A549 (cell line): Measurements from ENCODE around the gene CRYBA1. TPM values are rescaled to one million over a fixed set of nuclear protein-coding genes. Genes with fewer than 3 reads are reported as not detected.
A peak's percentile ranks its signal among the peaks of the same experiment; 100 is the strongest.

Source experiments
- ATAC-seq, 2 experiments: fragments of 200-7000 bp in 1 of 2; fragments of >200 bp in 1 of 2; cut with Nextera tagmentation in 1 of 2; cut with Tn5 transposase in 1 of 2; 3 replicates each; pipeline versions ENCODE4 v1.8.0 to v1.9.1; 2018 to 2020; ENCODE audit warnings: mild to moderate bottlenecking in 1 of 2, moderate library complexity in 1 of 2
- CTCF ChIA-PET: fragments of 300-600 bp; sonication (Branson Sonifier 250); formaldehyde crosslinking; extraction: SDS; loops from one replicate; lab custom pipeline; 2021; ENCODE audit warnings: antibody characterized with exemption, inconsistent platforms; lab: Yijun Ruan, JAX
- POLR2A ChIA-PET: fragments of 350-600 bp; formaldehyde crosslinking; extraction: SDS; loops from one replicate; lab custom pipeline; 2021; ENCODE audit warnings: antibody characterized with exemption, inconsistent platforms; lab: Yijun Ruan, JAX
- DNase-seq, 2 experiments: peaks; one replicate each; pipeline versions ENCODE4 v3.0.0 to v3.0.0-alpha.2; 2011 to 2016; ENCODE audit warnings: low read depth in 1 of 2, low spot score in 1 of 2
- FAIRE-seq: peaks from 2 replicates; lab custom pipeline; 2011; peaks lifted over from hg19 to GRCh38; lab: Jason Lieb, UNC
- H3K27ac ChIP-seq, 2 experiments: fragments of >200 bp; sonication (Bioruptor Twin); formaldehyde crosslinking; 3 replicates each; pipeline ENCODE4 v1.5.1; 2016 to 2017
- H3K4me1 ChIP-seq: fragments of >200 bp; sonication (Bioruptor Twin); formaldehyde crosslinking; 3 replicates; pipeline ENCODE4 v1.6.1; 2016
- H3K4me2 ChIP-seq: fragments of >200 bp; sonication (Bioruptor Twin); formaldehyde crosslinking; 3 replicates; pipeline ENCODE4 v1.6.1; 2016
- H3K4me3 ChIP-seq: fragments of >200 bp; sonication (Bioruptor Twin); formaldehyde crosslinking; 3 replicates; pipeline ENCODE4 v1.5.1; 2016
- H3K9me3 ChIP-seq: fragments of >200 bp; sonication (Bioruptor Twin); formaldehyde crosslinking; 3 replicates; pipeline ENCODE4 v1.6.1; 2016
- CEBPB ChIP-seq, 2 experiments: fragments of >200 bp in 1 of 2; sonication (Bioruptor Twin) in 1 of 2; formaldehyde crosslinking in 1 of 2; IDR thresholded peaks; 2 replicates each; pipeline ENCODE4 v1.6.1; 2012 to 2016
- CHD4 ChIP-seq: fragments of 200-600 bp; sonication (generic); IDR thresholded peaks from 2 replicates; pipeline ENCODE4 v1.6.1; 2016; ENCODE audit warnings: antibody characterized with exemption, mild to moderate bottlenecking, borderline replicate concordance
- EHMT2 ChIP-seq: fragments of 200-600 bp; sonication (generic); IDR thresholded peaks from 2 replicates; pipeline ENCODE4 v1.6.1; 2016; ENCODE audit warnings: antibody characterized with exemption, low read depth, mild to moderate bottlenecking, moderate library complexity
- HMGXB4 ChIP-seq: fragments of 250-450 bp; sonication (Bioruptor Pico); IDR thresholded peaks from 2 replicates; pipeline ENCODE4 v1.5.0; 2021; ENCODE audit warnings: mild to moderate bottlenecking, moderate library complexity, borderline replicate concordance
- HOXA7 ChIP-seq: fragments of 250-450 bp; sonication (Bioruptor Pico); IDR thresholded peaks from 2 replicates; pipeline ENCODE4 v1.5.0; 2020; ENCODE audit warnings: mild to moderate bottlenecking, moderate library complexity
- JUN ChIP-seq, 2 experiments: fragments of >200 bp; sonication (Bioruptor Twin); formaldehyde crosslinking; IDR thresholded peaks; 2 replicates in 1 of 2; 3 replicates in 1 of 2; pipeline ENCODE4 v1.6.1; 2016 to 2017
- KDM5A ChIP-seq: fragments of 200-600 bp; sonication (generic); IDR thresholded peaks from 2 replicates; pipeline ENCODE4 v1.6.1; 2016; ENCODE audit warnings: antibody characterized with exemption, mild to moderate bottlenecking
- MAFK ChIP-seq: fragments of 450-650 bp; IDR thresholded peaks from 2 replicates; pipeline ENCODE4 v1.6.1; 2014; ENCODE audit not compliant: partially characterized antibody
- MYC ChIP-seq: IDR thresholded peaks from 2 replicates; pipeline ENCODE4 v1.6.1; 2012; ENCODE audit warnings: mild to moderate bottlenecking, inconsistent platforms, low read length, improper control_type of control experiment, borderline replicate concordance
- NFE2L2 ChIP-seq: fragments of 150-350 bp; conservative IDR thresholded peaks from 2 replicates; pipeline ENCODE4 v1.6.1; 2014; ENCODE audit warnings: low read length
- RAD21 ChIP-seq, 2 experiments: fragments of >200 bp in 1 of 2; sonication (Bioruptor Twin) in 1 of 2; formaldehyde crosslinking in 1 of 2; IDR thresholded peaks in 1 of 2; conservative IDR thresholded peaks in 1 of 2; 2 replicates in 1 of 2; 3 replicates in 1 of 2; pipeline ENCODE4 v1.6.1; 2012 to 2018; ENCODE audit warnings: inconsistent platforms in 1 of 2
- RARB ChIP-seq: fragments of 250-450 bp; sonication (Bioruptor Pico); IDR thresholded peaks from 2 replicates; pipeline ENCODE4 v1.8.0; 2021; ENCODE audit warnings: mild to moderate bottlenecking, moderate library complexity
- REST ChIP-seq: fragments of 200-600 bp; sonication (generic); IDR thresholded peaks from 2 replicates; pipeline ENCODE4 v1.6.1; 2016; ENCODE audit warnings: antibody characterized with exemption, mild to moderate bottlenecking, moderate library complexity
- RFX5 ChIP-seq: fragments of 450-650 bp; IDR thresholded peaks from 2 replicates; pipeline ENCODE4 v1.7.1; 2014; ENCODE audit warnings: antibody characterized with exemption, mild to moderate bottlenecking, moderate library complexity
- RNF2 ChIP-seq: fragments of 200-600 bp; sonication (generic); IDR thresholded peaks from 2 replicates; pipeline ENCODE4 v1.6.1; 2016; ENCODE audit warnings: low read depth, mild to moderate bottlenecking, antibody characterized with exemption, moderate library complexity, borderline replicate concordance
- SMC3 ChIP-seq: fragments of >200 bp; sonication (Bioruptor Twin); formaldehyde crosslinking; IDR thresholded peaks from 3 replicates; pipeline ENCODE4 v1.6.1; 2018; ENCODE audit warnings: inconsistent platforms
- WGBS: methylation state at CpG from one replicate; pipeline ENCODE4 v1.1.6; 2017; ENCODE audit errors: missing lambda C conversion rate; 5-methylcytosine and 5-hydroxymethylcytosine counted together
- polyA plus RNA-seq, 4 experiments: library from polyadenylated mRNA; depleted of rRNA in 3 of 4; stranded (reverse); fragments of >200 nt; fragmentation: RNase III in 1 of 4; extraction: RNeasy Plus Mini Kit Qiagen cat#74134 plus additional on column Dnase treatment in 1 of 4; gene quantifications; 2 replicates in 3 of 4; 3 replicates in 1 of 4; pipeline ENCODE4 v1.2.3, GENCODE V29; 2011 to 2017
- TF ChIP-seq, protein P1 (sequence below): fragments of >200 bp; sonication (Bioruptor Twin); formaldehyde crosslinking; IDR thresholded peaks from 3 replicates; pipeline ENCODE4 v1.5.1; 2016
- TF ChIP-seq, protein P2 (sequence below): fragments of >200 bp; sonication (Bioruptor Twin); formaldehyde crosslinking; IDR thresholded peaks from 3 replicates; pipeline ENCODE4 v1.6.1; 2016
- TF ChIP-seq, protein P3 (sequence below): IDR thresholded peaks from 2 replicates; pipeline ENCODE4 v1.6.1; 2012; ENCODE audit warnings: low read depth, borderline replicate concordance

CRYBA1 gene
- polyA plus RNA-seq, 2 of the 4 experiments (the other 2 are of a cell fraction) = 0.10 to 0.12 TPM

GRCh38 chr17:29291163-29291752 is 44.6 kb downstream of the CRYBA1 start:
- CTCF ChIA-PET = interaction anchor here (0.6 to 4.1 kb wide), 47 partner anchors 10 to 517 kb away, joined by 3 to 57 read pairs (median 4); partner anchors contain the start of genes CRYBA1 and MYO18A
- FAIRE-seq = peak; percentile 32
- TF ChIP-seq JUN (IDR thresholded peaks at IDR 0.05) (no peak), SMC3 (peak; percentile 73), HMGXB4 (CRISPR knock-in tag) (no peak), EHMT2 (no peak), MAFK (peak; percentile 27), CEBPB (IDR thresholded peaks at IDR 0.05) (peak; percentile 53 to 79; a peak in 3 of 4 replicates), RAD21 (conservative IDR thresholded peaks at IDR 0.05 in 1 of 2, IDR thresholded peaks at IDR 0.05 in 1 of 2) (peak; percentile 71 to 74)
- TF ChIP-seq, protein P1, sequence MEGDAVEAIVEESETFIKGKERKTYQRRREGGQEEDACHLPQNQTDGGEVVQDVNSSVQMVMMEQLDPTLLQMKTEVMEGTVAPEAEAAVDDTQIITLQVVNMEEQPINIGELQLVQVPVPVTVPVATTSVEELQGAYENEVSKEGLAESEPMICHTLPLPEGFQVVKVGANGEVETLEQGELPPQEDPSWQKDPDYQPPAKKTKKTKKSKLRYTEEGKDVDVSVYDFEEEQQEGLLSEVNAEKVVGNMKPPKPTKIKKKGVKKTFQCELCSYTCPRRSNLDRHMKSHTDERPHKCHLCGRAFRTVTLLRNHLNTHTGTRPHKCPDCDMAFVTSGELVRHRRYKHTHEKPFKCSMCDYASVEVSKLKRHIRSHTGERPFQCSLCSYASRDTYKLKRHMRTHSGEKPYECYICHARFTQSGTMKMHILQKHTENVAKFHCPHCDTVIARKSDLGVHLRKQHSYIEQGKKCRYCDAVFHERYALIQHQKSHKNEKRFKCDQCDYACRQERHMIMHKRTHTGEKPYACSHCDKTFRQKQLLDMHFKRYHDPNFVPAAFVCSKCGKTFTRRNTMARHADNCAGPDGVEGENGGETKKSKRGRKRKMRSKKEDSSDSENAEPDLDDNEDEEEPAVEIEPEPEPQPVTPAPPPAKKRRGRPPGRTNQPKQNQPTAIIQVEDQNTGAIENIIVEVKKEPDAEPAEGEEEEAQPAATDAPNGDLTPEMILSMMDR = peak; percentile 93

GRCh38 chr17:29292071-29292991 is 45.7 kb downstream of the CRYBA1 start:
- peak overlapping the region; percentile 97 for H3K4me2 ChIP-seq
- TF ChIP-seq, protein P2, sequence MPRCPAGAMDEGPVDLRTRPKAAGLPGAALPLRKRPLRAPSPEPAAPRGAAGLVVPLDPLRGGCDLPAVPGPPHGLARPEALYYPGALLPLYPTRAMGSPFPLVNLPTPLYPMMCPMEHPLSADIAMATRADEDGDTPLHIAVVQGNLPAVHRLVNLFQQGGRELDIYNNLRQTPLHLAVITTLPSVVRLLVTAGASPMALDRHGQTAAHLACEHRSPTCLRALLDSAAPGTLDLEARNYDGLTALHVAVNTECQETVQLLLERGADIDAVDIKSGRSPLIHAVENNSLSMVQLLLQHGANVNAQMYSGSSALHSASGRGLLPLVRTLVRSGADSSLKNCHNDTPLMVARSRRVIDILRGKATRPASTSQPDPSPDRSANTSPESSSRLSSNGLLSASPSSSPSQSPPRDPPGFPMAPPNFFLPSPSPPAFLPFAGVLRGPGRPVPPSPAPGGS = peak; percentile 59; the same call in 1 of the 3 replicates
- TF ChIP-seq CHD4 (no peak), MYC (no peak), RNF2 (no peak), RFX5 (no peak), REST (no peak), NFE2L2 (no peak), KDM5A (no peak), JUN (IDR thresholded peaks at IDR 0.05) (peak in 1 of 2 experiments; percentile 87; a peak in 4 of 5 replicates), HOXA7 (CRISPR knock-in tag) (0 out of 2 replicates have a peak, but pooled peaks have one; percentile 10), RARB (no peak), CEBPB (IDR thresholded peaks at IDR 0.05) (peak in 1 of 2 experiments; percentile 81; a peak in 2 of 4 replicates)
- TF ChIP-seq, protein P3, sequence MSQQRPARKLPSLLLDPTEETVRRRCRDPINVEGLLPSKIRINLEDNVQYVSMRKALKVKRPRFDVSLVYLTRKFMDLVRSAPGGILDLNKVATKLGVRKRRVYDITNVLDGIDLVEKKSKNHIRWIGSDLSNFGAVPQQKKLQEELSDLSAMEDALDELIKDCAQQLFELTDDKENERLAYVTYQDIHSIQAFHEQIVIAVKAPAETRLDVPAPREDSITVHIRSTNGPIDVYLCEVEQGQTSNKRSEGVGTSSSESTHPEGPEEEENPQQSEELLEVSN = peak; percentile 13; the same call in 1 of the 2 replicates
- TF ChIP-seq, all 56 proteins: peak for 5
- ChIA-PET POLR2A (interaction anchor here (0.5 to 3.3 kb wide), 9 partner anchors 49 to 567 kb away, joined by 3 to 73 read pairs (median 4); partner anchors contain the start of gene MYO18A), CTCF (interaction anchor here (0.6 to 4.1 kb wide), 21 partner anchors 11 to 638 kb away, joined by 3 to 57 read pairs (median 4); no protein-coding TSS in a partner anchor)
- Histone ChIP-seq H3K4me3 (peak overlapping the region; percentile 72), H3K9me3 (no peaks in the 10 kb centered on the region), H3K4me1 (peaks cover 29% of the 10 kb centered on the region), H3K27ac (peak overlapping the region; percentile 91 to 98)
- ATAC-seq (peak in 1 of 2 experiments; percentile 10; a peak in 3 of 6 replicates), DNase-seq (peak; percentile 45 to 54), FAIRE-seq (no peak)
- under 1% methylated on average over 24 of the region's 77 CpGs for WGBS

More at GRCh38 chr17:29291163-29291752, 44.6 kb downstream of the CRYBA1 start:
- H3K4me2 ChIP-seq = peak overlapping the region; percentile 97
- H3K4me1 ChIP-seq = peaks cover 32% of the 10 kb centered on the region
- WGBS = 4% methylated on average over 5 of the region's 5 CpGs
- POLR2A ChIA-PET = interaction anchor here (0.6 to 1.0 kb wide), 9 partner anchors 34 to 174 kb away, joined by 3 to 8 read pairs (median 3); partner anchors contain the start of gene MYO18A
- DNase-seq (peak; percentile 51 to 79), ATAC-seq (no peak)
- peak overlapping the region; percentile 72 for H3K4me3 ChIP-seq
- peak overlapping the region; percentile 91 to 98; a peak in 5 of 6 replicates for H3K27ac ChIP-seq
- H3K9me3 ChIP-seq = no peaks in the 10 kb centered on the region
